SIG-M5 treated with dmso at 0.1 percent for 504 hours (cell line): ENCODE results near the gene NAA38.

ENCODE experiments used
- DNase-seq: peaks from one replicate; lab custom pipeline; 2025; ENCODE audit not compliant: unreplicated experiment; lab: John Stamatoyannopoulos, UW

NAA38 gene

DNA sequence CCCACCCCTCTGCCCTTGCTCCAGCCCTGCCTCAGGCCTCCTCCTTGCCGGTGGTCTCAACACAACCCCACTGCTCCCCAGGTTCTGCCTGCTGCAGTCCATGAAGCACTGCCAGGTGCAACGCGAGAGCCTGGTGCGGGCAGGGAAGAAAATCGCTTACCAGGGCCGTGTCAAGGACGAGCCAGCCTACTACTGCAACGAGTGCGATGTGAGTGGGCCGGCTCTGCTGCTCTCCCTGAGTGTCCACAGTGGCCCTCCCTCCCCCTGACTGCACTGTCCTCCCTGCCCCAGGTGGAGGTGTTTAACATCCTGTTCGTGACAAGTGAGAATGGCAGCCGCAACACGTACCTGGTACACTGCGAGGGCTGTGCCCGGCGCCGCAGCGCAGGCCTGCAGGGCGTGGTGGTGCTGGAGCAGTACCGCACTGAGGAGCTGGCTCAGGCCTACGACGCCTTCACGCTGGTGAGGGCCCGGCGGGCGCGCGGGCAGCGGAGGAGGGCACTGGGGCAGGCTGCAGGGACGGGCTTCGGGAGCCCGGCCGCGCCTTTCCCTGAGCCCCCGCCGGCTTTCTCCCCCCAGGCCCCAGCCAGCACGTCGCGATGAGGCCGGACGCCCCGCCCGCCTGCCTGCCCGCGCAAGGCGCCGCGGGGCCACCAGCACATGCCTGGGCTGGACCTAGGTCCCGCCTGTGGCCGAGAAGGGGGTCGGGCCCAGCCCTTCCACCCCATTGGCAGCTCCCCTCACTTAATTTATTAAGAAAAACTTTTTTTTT lies 4.3 kb downstream of the NAA38 start:
- no peak for DNase-seq

DNA sequence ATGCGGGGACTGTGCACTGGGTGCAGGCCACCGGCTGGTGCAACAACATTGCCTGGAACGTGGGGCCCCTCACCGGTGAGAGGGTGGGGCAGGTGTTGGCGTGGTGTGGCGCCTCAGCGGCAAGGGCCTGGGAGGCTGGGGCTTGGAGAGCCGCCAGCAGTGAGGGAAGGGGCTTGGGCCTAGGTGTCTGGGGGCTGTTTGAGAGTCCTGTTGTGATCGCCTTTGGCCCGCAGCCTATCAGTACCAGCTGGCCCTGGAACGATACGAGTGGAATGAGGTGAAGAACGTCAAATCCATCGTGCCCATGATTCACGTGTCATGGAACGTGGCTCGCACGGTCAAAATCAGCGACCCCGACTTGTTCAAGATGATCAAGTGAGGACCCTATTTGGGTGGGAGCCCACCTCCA lies 5.1 kb downstream of the NAA38 start:
- no peak for DNase-seq

GRCh38 chr17:7851438-7852261 lies 5.7 kb downstream of the NAA38 start:
- DNase-seq: peak; percentile 79

DNA sequence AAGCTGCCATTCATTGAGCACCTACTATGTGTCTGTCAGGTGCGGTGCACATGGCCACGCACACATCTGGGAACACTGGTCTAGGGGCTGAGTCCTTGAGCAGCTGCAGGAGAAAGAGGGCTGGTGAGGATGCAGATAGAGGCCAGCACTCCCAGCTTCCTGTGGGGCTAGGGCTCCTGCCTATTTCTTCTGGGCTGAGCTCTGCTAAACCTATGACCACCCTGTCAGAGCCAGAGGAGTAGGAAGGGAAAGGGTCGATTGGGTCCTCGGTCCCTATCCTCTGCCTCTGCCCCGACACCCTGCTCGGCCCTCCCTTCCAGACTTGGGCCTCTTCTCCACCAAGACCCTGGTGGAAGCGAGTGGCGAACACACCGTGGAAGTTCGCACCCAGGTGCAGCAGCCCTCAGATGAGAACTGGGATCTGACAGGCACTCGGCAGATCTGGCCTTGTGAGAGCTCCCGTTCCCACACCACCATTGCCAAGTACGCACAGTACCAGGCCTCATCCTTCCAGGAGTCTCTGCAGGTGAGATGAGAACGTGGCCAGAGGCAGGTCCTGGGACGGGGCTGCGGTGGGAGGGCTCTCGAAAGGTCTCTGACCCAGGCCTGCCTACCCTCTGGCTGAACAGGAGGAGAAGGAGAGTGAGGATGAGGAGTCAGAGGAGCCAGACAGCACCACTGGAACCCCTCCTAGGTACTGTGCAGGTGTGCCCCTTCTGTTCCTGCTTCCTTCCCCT lies 6.5 kb downstream of the NAA38 start:
- DNase-seq: no peak

DNA sequence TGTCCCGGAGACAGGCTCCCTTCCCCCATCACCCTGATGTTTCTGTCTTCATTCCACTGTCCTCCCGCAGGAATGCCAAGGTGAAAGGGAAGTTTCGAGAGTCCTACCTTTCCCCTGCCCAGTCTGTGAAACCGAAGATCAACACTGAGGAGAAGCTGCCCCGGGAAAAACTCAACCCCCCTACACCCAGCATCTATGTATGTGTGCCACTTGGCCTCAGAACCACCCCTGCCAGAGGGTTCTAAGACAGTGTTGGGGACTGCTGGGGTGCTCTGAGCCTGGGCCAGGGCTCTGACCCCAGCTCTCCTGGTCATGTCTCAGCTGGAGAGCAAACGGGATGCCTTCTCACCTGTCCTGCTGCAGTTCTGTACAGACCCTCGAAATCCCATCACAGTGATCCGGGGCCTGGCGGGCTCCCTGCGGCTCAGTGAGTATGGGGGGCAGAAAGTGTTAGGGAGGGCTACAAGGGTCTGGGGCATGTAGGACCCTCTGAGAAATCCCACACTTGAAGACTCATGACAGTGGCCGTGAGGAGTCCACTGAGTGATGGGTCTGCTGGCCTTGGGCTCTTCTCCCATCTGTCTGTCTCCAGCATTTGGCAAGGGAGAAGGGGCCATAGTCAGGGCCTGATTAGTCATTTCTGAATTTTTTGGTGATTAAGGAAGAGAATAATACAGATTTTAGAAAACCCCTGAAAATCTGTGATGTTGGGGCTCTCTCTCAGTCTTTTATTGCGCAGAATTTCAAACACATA lies 7.4 kb downstream of the NAA38 start:
- no peak for DNase-seq

DNA sequence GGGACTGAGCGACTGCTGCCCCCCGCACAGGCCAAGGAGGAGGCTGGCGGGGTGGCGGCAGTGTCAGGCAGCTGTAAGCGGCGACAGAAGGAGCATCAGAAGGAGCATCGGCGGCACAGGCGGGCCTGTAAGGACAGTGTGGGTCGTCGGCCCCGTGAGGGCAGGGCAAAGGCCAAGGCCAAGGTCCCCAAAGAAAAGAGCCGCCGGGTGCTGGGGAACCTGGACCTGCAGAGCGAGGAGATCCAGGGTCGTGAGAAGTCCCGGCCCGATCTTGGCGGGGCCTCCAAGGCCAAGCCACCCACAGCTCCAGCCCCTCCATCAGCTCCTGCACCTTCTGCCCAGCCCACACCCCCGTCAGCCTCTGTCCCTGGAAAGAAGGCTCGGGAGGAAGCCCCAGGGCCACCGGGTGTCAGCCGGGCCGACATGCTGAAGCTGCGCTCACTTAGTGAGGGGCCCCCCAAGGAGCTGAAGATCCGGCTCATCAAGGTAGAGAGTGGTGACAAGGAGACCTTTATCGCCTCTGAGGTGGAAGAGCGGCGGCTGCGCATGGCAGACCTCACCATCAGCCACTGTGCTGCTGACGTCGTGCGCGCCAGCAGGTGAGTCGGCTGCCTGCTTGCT lies 8.1 kb downstream of the NAA38 start:
- no peak for DNase-seq

DNA sequence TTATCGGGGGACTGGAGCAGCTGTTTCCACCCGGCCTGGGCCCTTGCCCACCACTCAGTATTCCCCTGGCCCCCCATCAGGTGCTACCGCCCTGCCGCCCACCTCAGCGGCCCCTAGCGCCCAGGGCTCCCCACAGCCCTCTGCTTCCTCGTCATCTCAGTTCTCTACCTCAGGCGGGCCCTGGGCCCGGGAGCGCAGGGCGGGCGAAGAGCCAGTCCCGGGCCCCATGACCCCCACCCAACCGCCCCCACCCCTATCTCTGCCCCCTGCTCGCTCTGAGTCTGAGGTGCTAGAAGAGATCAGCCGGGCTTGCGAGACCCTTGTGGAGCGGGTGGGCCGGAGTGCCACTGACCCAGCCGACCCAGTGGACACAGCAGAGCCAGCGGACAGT lies 8.6 kb downstream of the NAA38 start:
- DNase-seq: no peak

- DNase-seq: no peak
These were observed 9.2 kb downstream of the NAA38 start for GRCh38 chr17:7848131-7848579.

DNA sequence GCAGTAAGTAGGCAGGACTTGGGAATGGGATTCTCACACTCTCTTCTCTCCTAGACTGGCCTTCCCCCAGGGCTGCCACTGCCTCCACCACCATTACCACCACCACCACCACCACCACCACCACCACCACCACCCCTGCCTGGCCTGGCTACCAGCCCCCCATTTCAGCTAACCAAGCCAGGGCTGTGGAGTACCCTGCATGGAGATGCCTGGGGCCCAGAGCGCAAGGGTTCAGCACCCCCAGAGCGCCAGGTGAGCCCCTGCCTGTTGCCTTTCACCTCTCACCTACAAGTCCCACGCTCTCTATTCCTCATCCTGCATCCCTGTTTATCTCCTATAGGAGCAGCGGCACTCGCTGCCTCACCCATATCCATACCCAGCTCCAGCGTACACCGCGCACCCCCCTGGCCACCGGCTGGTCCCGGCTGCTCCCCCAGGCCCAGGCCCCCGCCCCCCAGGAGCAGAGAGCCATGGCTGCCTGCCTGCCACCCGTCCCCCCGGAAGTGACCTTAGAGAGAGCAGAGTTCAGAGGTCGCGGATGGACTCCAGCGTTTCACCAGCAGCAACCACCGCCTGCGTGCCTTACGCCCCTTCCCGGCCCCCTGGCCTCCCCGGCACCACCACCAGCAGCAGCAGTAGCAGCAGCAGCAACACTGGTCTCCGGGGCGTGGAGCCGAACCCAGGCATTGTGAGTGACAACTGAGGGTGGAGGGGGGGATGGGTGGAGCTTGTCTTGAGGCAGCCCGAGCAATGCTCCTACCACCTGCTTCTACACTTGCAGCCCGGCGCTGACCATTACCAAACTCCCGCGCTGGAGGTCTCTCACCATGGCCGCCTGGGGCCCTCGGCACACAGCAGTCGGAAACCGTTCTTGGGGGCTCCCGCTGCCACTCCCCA lies 10.3 kb downstream of the NAA38 start:
- no peak for DNase-seq

- no peak for DNase-seq
These were observed 11.2 kb downstream of the NAA38 start for GRCh38 chr17:7846063-7846735.

GRCh38 chr17:7845359-7846062 lies 11.8 kb downstream of the NAA38 start:
- DNase-seq: no peak

- peak; percentile 94 for DNase-seq
These were observed 12.8 kb downstream of the NAA38 start for GRCh38 chr17:7844292-7845154.

DNA sequence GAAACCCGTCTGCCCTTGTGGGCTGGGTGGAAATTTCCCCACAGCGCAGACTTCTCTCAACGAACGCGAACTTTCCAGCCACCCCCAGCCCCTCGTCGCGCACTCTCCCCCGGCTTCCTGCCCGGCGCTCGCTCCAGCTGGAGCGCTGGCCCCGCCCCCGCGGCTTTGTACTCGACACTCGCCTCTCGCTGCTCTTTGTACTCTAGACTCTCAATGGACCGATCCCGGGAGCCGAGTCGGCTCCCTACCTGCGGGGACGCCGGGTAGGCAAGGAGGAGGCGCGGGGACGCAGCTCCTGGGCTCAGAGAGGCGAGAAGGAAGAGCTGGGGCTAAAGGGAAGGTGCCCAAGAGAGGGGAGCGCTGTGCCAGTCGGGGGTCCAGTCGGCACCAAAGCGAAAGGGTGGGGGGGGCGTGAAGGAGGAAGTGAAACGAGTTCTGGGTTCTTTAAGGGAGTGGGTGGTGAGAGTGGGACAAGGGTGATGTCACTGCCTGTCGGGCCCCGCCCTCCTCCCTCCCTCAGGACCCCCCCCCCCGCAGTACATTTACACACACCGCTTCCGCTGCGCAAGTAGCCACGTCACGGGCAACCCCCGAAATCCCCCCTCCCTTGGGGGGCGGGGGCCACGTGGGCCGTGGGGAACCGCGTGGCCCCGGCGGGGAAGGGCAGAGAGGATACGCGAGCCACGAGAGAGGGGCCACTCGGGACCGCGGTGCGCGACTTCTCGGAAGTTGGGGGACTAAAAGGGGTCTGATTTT lies 13.6 kb downstream of the NAA38 start:
- peak; percentile 90 for DNase-seq

- no peak for DNase-seq
These were observed 14.2 kb downstream of the NAA38 start for GRCh38 chr17:7843257-7843535.

DNA sequence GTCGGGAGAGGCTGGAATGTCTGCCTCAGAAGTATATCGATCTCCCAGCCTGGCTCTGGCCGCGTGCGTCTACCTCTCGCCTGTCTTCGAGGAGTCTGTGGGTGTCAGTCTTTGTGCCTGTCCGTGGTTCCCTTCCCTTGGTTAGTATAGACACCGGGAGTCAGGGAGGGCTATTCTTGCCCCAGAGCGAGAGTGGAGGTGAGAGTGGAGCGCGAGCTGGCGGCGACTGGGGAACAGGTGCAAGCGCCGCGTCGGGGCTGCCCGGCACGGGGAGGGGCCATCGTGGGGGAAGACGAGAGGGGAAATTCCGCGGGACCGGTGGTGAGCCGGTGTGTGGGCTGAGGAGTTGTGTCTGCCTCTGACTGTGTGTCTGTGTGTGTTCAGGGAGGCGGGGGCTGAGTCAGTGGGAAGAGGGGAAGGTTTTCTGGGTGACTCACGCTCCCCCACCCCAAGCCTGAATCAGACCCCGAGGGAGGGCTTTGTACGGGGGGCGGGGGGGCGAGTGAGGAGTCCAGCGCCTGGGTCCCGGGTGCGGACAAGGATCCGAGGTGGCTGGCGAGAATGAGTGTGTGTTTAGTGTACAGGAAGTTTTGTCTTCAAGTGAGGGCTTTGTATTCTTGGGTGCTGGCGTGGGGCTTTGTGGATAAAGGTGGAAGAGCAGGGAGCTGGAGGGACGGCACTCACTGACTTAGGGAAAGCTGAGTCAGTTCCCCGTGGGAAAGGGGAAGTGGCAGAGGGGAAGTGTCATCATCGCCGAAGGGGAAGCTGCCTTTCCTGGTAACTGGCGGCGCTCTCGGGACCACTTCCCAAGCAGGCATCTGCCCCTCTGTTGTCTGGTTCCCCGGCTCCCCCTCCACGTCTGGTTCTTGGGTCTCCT lies 14.7 kb downstream of the NAA38 start:
- DNase-seq: peak; percentile 83

DNA sequence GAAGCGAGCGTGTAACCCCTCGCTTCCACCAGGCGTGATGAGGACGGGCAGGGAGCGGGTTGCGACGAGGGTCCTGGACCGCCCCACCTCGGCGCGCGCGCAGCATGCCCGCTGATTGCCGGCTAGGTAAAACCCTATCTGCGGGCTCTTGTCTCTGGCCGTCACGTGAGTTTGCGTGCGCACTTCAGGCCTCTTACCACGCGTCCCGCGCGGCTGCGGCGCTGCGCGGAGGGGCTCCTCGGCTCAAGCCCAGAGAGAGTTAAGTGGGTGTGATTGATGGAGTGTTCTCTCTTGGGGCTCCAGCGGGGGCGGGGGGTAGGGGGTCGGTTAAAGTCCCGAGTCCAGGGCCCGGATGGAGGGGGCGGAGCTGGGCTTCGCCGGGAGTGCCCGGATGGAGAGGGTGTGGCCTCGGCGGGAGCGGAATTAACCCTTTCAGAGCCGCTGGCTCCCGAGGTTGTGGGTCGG lies 15.4 kb downstream of the NAA38 start:
- peak; percentile 70 for DNase-seq
